ENCODE data around the gene PCSK7.

The PCSK7 gene

GRCh38 chr11:117180020-117180419 is 51.9 kb downstream of the PCSK7 start:
- peak; percentile 43 for DNase-seq

GRCh38 chr11:117179048-117179999 is 52.5 kb downstream of the PCSK7 start:
- DNase-seq = peak; percentile 23

GRCh38 chr11:117178210-117179034 is 53.5 kb downstream of the PCSK7 start, which contains the start of gene SIDT2:
Gene SIDT2 (plus strand): TSS chr11:117178743. CDS start chr11:117179264, 521 bp downstream.
- DNase-seq = peak; percentile 92

GRCh38 chr11:117177534-117178209 is 54.2 kb downstream of the PCSK7 start:
- DNase-seq = no peak

- no peak for DNase-seq
Observed at GRCh38 chr11:117176186-117176585, 55.7 kb downstream of the PCSK7 start.

- DNase-seq = no peak
Observed at GRCh38 chr11:117175781-117176180, 56.1 kb downstream of the PCSK7 start.

- no peak for DNase-seq
Observed at GRCh38 chr11:117175104-117175503, 56.8 kb downstream of the PCSK7 start.

- DNase-seq = peak; percentile 93
Observed at GRCh38 chr11:117172724-117173421, 59.0 kb downstream of the PCSK7 start.

- peak; percentile 91 for DNase-seq
Observed at GRCh38 chr11:117171404-117172061, 60.3 kb downstream of the PCSK7 start.

- no peak for DNase-seq
Observed at GRCh38 chr11:117171007-117171403, 60.9 kb downstream of the PCSK7 start.

GRCh38 chr11:117170210-117170609 is 61.7 kb downstream of the PCSK7 start:
- DNase-seq = no peak

GRCh38 chr11:117169736-117170135 is 62.1 kb downstream of the PCSK7 start:
- DNase-seq = no peak

- no peak for DNase-seq
Observed at GRCh38 chr11:117166491-117166890, 65.4 kb downstream of the PCSK7 start.

GRCh38 chr11:117160826-117161225 is 71.0 kb downstream of the PCSK7 start:
- no peak for DNase-seq

GRCh38 chr11:117159892-117160291 is 72.0 kb downstream of the PCSK7 start:
- DNase-seq = no peak

GRCh38 chr11:117157507-117157906 is 74.4 kb downstream of the PCSK7 start:
- no peak for DNase-seq

GRCh38 chr11:117154468-117154867 is 77.4 kb downstream of the PCSK7 start:
- DNase-seq = no peak
